SW480 (cell line): ENCODE results near the gene B3GNT4.
"Not testable (repeated sequence)": the region's sequence is repeated elsewhere in the genome, so short reads cannot be mapped to it uniquely, and the experiment has no call there.

ENCODE experiments used
- DNase-seq: peaks from one replicate; pipeline ENCODE4 v3.0.0-alpha.2; 2016; ENCODE audit warnings: low spot score

Gene B3GNT4

GRCh38 chr12:122189626-122190475 is 13.7 kb upstream of the B3GNT4 start:
- no peak for DNase-seq

- DNase-seq = peak; percentile 55
Measured at GRCh38 chr12:122190842-122191668, 12.5 kb upstream of the B3GNT4 start.

DNA sequence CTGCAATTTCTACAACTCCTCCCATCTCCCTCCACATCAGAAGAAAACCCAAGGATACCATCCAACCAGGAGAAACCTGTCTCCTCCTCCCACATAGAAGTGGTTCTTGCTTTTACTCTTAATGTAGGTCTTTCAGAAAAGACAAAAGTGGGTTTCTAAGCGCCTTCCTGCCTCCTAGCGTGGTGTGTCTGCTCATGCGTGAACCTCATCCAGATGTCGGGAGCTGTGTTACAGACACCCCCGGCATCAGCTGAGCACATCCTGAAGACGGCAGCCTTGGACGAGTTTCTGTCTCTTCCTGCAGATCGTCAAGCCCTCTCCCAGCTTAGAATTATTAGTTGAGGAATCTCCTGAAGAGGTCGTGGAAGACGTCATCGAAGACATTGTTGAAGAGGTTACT is 11.1 kb upstream of the B3GNT4 start:
- no peak for DNase-seq

DNA sequence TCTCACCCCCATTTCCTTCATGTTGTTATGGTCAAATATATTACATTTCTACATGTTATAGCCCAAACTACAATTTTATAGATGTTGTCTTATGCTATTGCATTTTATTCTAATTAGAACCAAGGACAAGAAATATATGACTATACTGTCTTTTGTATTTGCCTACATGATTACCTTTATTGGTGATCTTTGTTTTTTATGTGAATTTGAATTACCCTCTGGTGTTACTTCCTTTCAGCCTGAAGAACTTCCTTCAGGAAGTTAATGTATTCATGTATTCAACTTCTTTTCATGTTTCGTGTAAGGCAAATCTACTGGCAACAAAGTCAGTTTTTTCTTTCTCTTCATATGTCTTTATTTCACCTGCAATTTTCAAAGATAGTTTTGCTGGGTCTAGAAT is 8.7 kb upstream of the B3GNT4 start:
- no peak for DNase-seq

DNA sequence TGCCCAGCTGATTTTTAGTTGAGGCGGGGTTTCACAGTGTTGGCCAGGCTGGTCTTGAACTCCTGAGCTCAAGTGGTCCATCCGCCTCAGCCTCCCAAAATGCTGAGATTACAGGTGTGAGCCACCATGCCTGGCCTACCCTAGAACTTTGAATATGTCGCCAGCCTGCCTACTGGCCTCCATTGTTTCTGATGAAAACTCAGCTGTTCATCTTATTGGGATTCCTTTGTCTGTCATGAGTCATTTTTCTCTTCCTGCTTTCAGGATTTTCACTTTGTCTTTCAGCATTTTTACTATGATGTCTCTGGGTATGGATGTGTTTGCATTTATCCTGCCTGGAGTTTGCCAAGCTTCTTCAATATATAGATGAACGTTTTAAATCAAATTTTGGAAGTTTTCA is 8.1 kb upstream of the B3GNT4 start:
- DNase-seq = no peak

DNA sequence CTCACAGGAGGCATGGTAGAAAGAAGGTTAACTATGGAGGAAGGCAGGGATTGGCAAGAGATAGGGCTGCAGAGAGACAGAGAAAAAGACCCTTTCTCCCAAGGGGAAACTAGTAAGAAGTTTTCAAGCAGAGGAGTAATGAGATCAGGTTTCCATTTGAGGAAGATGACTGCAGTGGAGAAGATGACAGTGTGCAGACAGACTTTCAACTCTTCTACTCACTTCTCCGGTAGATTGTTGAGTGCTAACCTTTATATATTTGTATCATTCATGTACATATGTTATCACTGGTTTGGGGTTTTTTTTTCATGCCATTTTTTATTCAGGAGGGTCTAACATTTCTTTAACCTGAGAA is 5.9 kb upstream of the B3GNT4 start:
- no peak for DNase-seq

- DNase-seq = no peak
Measured at GRCh38 chr12:122199484-122200355, 3.8 kb upstream of the B3GNT4 start.

DNA sequence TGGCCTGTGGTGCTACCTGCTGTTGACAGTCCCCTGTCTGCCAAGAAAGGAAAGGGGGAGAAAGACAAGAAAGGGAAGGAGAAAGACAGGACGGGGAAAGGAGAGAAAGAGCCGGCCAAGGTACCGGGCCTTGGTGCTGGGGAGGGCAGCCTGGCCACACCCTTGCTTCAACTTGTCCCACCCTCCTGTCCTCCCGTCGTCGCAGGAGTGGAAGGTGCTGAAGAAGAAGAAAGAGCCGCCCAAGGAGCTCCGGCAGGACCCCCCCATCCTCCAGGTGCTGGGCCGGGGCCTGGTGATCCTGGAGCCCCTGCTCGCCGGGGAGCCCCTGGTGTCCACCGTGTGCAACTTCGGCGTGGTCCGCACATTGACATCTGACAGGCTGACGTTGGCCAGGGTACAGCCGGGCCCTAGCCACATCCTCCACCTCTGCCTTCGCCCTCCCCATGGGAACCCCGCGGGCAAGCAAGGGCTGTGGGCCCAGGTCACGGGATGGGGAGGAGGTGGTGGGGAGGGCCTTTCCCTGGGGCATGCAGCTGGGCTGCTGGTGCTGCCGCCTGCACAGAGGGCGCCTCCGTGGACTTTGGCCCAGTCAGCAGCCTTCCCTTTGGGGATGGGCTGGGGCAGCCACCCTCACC is 2.9 kb upstream of the B3GNT4 start:
- no peak for DNase-seq

- DNase-seq = no peak
Measured at GRCh38 chr12:122201381-122201780, 2.1 kb upstream of the B3GNT4 start.

DNA sequence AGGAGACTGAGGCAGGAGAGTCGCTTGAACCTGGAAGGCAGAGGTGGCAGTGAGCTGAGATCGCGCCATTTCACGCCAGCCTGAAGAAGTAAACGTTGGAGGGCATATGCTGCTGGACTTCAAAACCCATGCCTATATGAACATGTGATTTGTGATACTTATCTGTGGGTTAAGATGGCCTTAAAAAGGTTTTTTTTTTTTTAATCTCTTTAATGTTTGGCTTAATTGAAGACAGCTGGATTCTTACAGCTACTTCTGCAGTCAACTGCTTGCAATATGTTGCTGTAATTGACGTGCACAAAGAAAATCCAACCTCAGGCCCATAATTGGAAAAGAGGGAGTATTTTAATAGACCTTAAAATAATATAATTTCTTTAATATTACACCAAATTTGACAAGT is 1.5 kb upstream of the B3GNT4 start:
- DNase-seq = no peak

- not testable (repeated sequence) for DNase-seq
Measured at GRCh38 chr12:122202811-122203210, 698 bp upstream of the B3GNT4 start.

GRCh38 chr12:122204167-122205052 is 901 bp downstream of the B3GNT4 start:
- DNase-seq = no peak

- no peak for DNase-seq
Measured at GRCh38 chr12:122205053-122205925, 1.8 kb downstream of the B3GNT4 start.

- DNase-seq = no peak
Measured at GRCh38 chr12:122206111-122206881, 2.8 kb downstream of the B3GNT4 start.

DNA sequence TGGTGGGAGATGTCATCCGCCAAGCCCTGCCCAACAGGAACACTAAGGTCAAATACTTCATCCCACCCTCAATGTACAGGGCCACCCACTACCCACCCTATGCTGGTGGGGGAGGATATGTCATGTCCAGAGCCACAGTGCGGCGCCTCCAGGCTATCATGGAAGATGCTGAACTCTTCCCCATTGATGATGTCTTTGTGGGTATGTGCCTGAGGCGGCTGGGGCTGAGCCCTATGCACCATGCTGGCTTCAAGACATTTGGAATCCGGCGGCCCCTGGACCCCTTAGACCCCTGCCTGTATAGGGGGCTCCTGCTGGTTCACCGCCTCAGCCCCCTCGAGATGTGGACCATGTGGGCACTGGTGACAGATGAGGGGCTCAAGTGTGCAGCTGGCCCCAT is 3.5 kb downstream of the B3GNT4 start:
- DNase-seq = no peak

- DNase-seq = no peak
Measured at GRCh38 chr12:122207391-122207790, 3.9 kb downstream of the B3GNT4 start.

- no peak for DNase-seq
Measured at GRCh38 chr12:122208073-122208820, 4.7 kb downstream of the B3GNT4 start.

- no peak for DNase-seq
Measured at GRCh38 chr12:122215771-122216170, 12.3 kb downstream of the B3GNT4 start.
